Activated T-helper 17 cell treated with anti-CD3 and anti-CD28 coated beads, Interleukin-2, amount 50 U/mL, for 72 hours (primary cell): ENCODE results near the gene C19orf73. TPM values are rescaled to one million over a fixed set of nuclear protein-coding genes. Genes with fewer than 3 reads are reported as not detected.
"Not testable (repeated sequence)": the region's sequence is repeated elsewhere in the genome, so short reads cannot be mapped to it uniquely, and the experiment has no call there.

Experiments
- ATAC-seq: fragments of 150-1000 bp; cut with Tn5 transposase; replicated peaks from 2 replicates; pipeline ENCODE4 v1.10.0; 2021; ENCODE audit warnings: mild to moderate bottlenecking, moderate library complexity
- H3K27ac Mint-ChIP-seq: one replicate; pipeline ENCODE4 v1.8.0; 2022; ENCODE audit warnings: mixed read lengths
- H3K27me3 Mint-ChIP-seq: one replicate; pipeline ENCODE4 v1.8.0; 2022; ENCODE audit warnings: mixed read lengths
- H3K36me3 Mint-ChIP-seq: one replicate; pipeline ENCODE4 v1.8.0; 2022; ENCODE audit warnings: low read depth, mild to moderate bottlenecking, mixed read lengths
- H3K4me1 Mint-ChIP-seq: one replicate; pipeline ENCODE4 v1.8.0; 2022; ENCODE audit warnings: mixed read lengths
- H3K4me3 Mint-ChIP-seq: one replicate; pipeline ENCODE4 v1.8.0; 2022; ENCODE audit warnings: mild to moderate bottlenecking, mixed read lengths
- H3K9me3 Mint-ChIP-seq: one replicate; pipeline ENCODE4 v1.8.0; 2022; ENCODE audit warnings: mixed read lengths
- total RNA-seq, 2 donors: library from RNA; stranded (reverse); gene quantifications; one replicate each; pipeline ENCODE4 v1.2.3, GENCODE V29; 2022

Gene C19orf73
- total RNA-seq, 2 donors from 2014 or later: 0.50 to 1.3 TPM

DNA sequence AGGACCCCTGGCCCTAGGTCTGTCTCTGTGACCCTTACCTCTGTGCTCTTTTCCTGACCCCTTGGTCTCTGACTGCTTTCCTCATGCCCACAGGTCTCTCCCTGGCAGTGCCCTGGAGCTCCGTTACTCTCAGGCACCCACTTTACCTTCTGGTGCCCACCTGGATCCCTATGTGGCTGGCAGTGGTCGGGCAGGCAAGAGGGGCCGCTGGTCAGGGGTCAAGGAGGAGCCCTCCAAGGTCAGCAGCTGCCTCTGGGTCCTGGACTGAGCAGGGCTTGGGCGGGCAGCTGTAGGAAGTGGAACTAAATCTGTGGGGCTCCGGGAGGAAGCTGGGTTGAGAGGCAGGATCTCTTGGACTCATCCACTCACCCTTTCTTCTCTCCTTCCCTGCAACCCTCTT is 16.7 kb upstream of the C19orf73 start:
- H3K9me3 Mint-ChIP-seq: no peaks in the 10 kb centered on the region
- H3K4me1 Mint-ChIP-seq: no peaks in the 10 kb centered on the region
- ATAC-seq: no peak
- no peak overlapping the region for H3K4me3 Mint-ChIP-seq
- no peak overlapping the region for H3K27ac Mint-ChIP-seq
- no peaks in the 10 kb centered on the region for H3K27me3 Mint-ChIP-seq
- no peaks in the 10 kb centered on the region for H3K36me3 Mint-ChIP-seq

- H3K27me3 Mint-ChIP-seq: no peaks in the 10 kb centered on the region
- no peaks in the 10 kb centered on the region for H3K9me3 Mint-ChIP-seq
- H3K36me3 Mint-ChIP-seq: no peaks in the 10 kb centered on the region
- peak; percentile 81 for ATAC-seq
- peaks cover 3% of the 10 kb centered on the region for H3K4me1 Mint-ChIP-seq
- peak overlapping the region; percentile 64 for H3K4me3 Mint-ChIP-seq
- H3K27ac Mint-ChIP-seq: peak overlapping the region; percentile 38
Measured at GRCh38 chr19:49133621-49134454, 14.9 kb upstream of the C19orf73 start.

DNA sequence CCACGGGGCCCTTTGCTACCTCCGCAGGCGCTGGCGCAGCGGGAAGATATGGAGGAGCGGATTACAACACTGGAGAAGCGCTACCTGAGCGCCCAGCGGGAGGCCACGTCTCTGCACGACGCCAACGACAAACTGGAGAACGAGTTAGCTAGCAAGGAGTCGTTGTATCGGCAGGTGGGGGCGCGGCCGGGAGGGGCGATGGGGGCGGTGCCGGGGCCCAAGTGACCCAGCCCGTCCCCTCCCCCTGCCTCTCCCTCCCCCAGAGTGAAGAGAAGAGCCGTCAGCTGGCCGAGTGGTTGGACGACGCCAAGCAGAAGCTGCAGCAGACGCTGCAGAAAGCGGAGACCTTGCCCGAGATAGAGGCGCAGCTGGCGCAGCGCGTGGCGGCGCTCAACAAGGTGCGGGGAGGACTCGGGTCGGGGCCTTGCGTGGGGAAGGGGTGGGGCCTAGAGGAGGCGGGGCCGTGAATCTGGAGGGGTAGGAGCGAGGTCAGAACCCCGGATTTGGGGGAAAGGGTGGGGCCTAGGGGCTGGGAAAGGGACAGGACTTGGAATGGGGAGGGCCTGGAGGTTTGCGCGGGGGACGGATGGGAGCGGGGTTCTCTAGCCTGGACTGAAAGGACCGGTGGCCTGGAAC is 14.1 kb upstream of the C19orf73 start:
- H3K36me3 Mint-ChIP-seq: no peaks in the 10 kb centered on the region
- H3K27ac Mint-ChIP-seq: peak overlapping the region; percentile 38
- peak; percentile 28 for ATAC-seq
- H3K4me3 Mint-ChIP-seq: peak overlapping the region; percentile 64
- no peaks in the 10 kb centered on the region for H3K9me3 Mint-ChIP-seq
- no peaks in the 10 kb centered on the region for H3K27me3 Mint-ChIP-seq
- H3K4me1 Mint-ChIP-seq: peaks cover 7% of the 10 kb centered on the region

DNA sequence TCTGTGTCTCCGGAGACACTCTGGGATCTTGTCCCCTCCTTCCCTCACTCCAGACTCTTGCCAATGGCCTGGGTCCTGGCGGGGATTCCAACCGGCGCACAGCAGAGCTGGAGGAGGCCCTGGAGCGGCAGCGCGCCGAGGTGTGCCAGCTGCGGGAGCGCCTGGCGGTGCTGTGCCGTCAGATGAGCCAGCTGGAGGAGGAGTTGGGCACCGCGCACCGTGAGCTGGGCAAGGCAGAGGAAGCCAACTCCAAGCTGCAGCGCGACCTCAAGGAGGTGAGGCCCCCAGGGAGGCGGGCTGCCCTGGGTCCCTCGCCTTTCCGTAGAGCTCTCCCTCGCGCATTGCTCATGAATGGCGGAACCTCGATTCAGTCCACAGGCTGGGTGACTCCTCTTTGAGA is 11.4 kb upstream of the C19orf73 start:
- Mint-ChIP-seq H3K27ac (no peak overlapping the region), H3K9me3 (no peaks in the 10 kb centered on the region), H3K4me3 (no peak overlapping the region), H3K4me1 (peaks cover 7% of the 10 kb centered on the region), H3K36me3 (no peaks in the 10 kb centered on the region), H3K27me3 (no peaks in the 10 kb centered on the region)
- ATAC-seq: no peak

- Mint-ChIP-seq H3K36me3 (no peaks in the 10 kb centered on the region), H3K9me3 (no peaks in the 10 kb centered on the region), H3K27ac (no peak overlapping the region), H3K4me3 (peak overlapping the region; percentile 74), H3K27me3 (no peaks in the 10 kb centered on the region), H3K4me1 (peaks cover 7% of the 10 kb centered on the region)
- no peak for ATAC-seq
Measured at GRCh38 chr19:49129238-49129583, 10.3 kb upstream of the C19orf73 start.

DNA sequence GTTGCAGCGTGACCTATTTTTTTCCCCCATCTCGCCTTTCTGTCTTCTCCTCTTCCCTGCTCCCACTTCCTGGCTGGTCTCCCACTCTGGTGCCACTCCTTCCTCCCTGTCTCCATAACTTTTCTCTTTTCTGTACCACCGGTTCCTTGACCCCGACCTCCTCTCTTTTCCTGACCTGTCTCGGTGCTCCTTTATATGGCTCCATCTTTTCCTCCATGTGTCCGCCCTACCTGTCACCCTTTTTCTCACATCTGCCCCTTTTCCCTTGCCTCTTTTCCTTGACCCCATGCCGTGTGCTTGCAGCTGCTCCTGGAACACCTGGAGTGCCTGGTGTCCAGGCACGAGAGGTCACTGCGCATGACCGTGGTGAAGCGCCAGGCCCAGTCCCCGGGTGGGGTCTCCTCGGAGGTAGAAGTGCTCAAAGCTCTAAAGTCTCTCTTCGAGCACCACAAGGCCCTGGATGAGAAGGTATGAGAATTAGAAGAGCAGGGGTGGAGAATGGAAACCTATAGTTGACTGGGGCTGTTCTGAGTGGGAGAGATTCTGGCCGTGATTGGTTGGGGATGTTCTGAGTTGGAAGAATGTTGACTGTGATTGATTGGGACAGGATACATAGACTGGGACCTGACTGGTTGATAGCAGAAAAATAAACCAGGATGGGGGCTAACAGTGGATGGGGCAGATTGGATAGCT is 9.7 kb upstream of the C19orf73 start:
- ATAC-seq: no peak
- Mint-ChIP-seq H3K27ac (no peak overlapping the region), H3K36me3 (no peaks in the 10 kb centered on the region), H3K27me3 (no peaks in the 10 kb centered on the region), H3K4me3 (peak overlapping the region; percentile 74), H3K4me1 (peaks cover 7% of the 10 kb centered on the region), H3K9me3 (no peaks in the 10 kb centered on the region)

GRCh38 chr19:49127674-49128544 is 9.0 kb upstream of the C19orf73 start:
- H3K36me3 Mint-ChIP-seq: no peaks in the 10 kb centered on the region
- peaks cover 7% of the 10 kb centered on the region for H3K4me1 Mint-ChIP-seq
- H3K27ac Mint-ChIP-seq: no peak overlapping the region
- H3K9me3 Mint-ChIP-seq: no peaks in the 10 kb centered on the region
- H3K4me3 Mint-ChIP-seq: peak overlapping the region; percentile 74
- ATAC-seq: peak; percentile 95
- no peaks in the 10 kb centered on the region for H3K27me3 Mint-ChIP-seq

- H3K36me3 Mint-ChIP-seq, H3K27me3 Mint-ChIP-seq, H3K27ac Mint-ChIP-seq, H3K9me3 Mint-ChIP-seq, ATAC-seq, H3K4me1 Mint-ChIP-seq: not testable (repeated sequence)
- H3K4me3 Mint-ChIP-seq: peak overlapping the region; percentile 74
Measured at GRCh38 chr19:49127225-49127624, 8.3 kb upstream of the C19orf73 start.

- H3K27ac Mint-ChIP-seq: no peak overlapping the region
- H3K27me3 Mint-ChIP-seq: no peaks in the 10 kb centered on the region
- no peak for ATAC-seq
- no peaks in the 10 kb centered on the region for H3K9me3 Mint-ChIP-seq
- H3K36me3 Mint-ChIP-seq: no peaks in the 10 kb centered on the region
- peak overlapping the region; percentile 25 for H3K4me3 Mint-ChIP-seq
- peaks cover 7% of the 10 kb centered on the region for H3K4me1 Mint-ChIP-seq
Measured at GRCh38 chr19:49126575-49126974, 7.6 kb upstream of the C19orf73 start.

DNA sequence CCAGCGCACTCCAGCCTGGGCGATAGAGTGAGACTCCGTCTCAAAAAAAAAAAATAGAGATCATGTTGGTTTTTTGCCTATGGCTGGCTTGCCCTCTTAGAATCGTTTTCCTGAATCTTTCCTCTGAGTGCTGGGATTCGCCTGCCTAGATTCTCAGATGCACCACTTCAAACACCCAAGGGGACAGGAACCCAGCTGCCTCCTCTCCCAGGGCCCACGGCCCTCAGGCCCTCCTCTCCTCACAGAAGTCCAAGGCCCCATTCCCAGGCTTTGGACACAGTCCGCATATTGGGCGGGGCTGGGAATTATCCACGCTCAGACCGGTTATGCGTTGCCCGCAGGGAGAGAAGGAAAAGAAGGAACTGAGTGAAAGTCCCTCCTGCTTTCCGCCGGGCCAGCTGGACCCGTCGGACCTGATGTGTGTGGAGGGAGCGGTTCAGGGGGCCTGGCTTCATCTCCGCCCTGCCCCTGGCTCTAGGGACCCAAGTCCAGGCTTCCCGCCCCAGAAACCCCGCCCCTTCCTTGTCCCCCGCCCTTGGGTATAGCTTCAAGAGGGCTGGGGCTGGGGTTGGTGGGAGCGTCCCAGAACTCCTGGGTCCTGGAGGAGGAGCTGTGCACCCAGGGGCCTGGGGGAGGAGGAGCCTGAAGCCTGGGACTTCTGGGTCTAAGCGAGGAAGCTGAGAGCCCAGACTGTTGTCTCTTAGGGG is 6.2 kb upstream of the C19orf73 start:
- H3K4me3 Mint-ChIP-seq: no peak overlapping the region
- H3K27ac Mint-ChIP-seq: no peak overlapping the region
- peaks cover 5% of the 10 kb centered on the region for H3K27me3 Mint-ChIP-seq
- no peaks in the 10 kb centered on the region for H3K36me3 Mint-ChIP-seq
- no peak for ATAC-seq
- no peaks in the 10 kb centered on the region for H3K9me3 Mint-ChIP-seq
- peaks cover 15% of the 10 kb centered on the region for H3K4me1 Mint-ChIP-seq

- H3K4me1 Mint-ChIP-seq: peaks cover 10% of the 10 kb centered on the region
- H3K27ac Mint-ChIP-seq, ATAC-seq, H3K4me3 Mint-ChIP-seq, H3K27me3 Mint-ChIP-seq, H3K36me3 Mint-ChIP-seq, H3K9me3 Mint-ChIP-seq: not testable (repeated sequence)
Measured at GRCh38 chr19:49123285-49123684, 4.3 kb upstream of the C19orf73 start.

GRCh38 chr19:49121841-49122240 is 2.9 kb upstream of the C19orf73 start:
- H3K4me3 Mint-ChIP-seq, H3K9me3 Mint-ChIP-seq, ATAC-seq, H3K27ac Mint-ChIP-seq, H3K27me3 Mint-ChIP-seq, H3K36me3 Mint-ChIP-seq: not testable (repeated sequence)
- peaks cover 16% of the 10 kb centered on the region for H3K4me1 Mint-ChIP-seq

DNA sequence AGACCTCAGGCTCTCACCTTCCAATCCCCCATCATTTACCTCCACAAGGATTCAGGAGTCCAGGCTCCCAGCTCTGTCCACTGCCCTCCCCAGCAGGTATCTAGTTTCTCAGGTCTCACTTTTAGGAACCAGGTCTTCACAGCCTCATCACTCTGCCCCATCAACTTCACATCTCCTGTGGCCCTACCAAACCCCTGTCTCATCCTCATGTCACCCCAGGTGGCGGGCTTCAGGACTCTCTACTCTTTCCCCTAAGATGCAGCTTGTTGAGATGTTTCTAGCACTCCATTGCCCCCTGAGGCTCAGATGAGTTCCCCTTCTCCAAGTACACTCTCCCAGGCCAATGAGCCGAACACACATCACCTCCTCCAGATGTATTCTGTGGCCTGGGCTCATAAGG is 1.9 kb upstream of the C19orf73 start:
- Mint-ChIP-seq H3K27ac (no peak overlapping the region), H3K9me3 (no peaks in the 10 kb centered on the region), H3K4me1 (peaks cover 16% of the 10 kb centered on the region), H3K27me3 (peaks cover 5% of the 10 kb centered on the region), H3K36me3 (no peaks in the 10 kb centered on the region), H3K4me3 (peak overlapping the region; percentile 87)
- ATAC-seq: no peak

- no peaks in the 10 kb centered on the region for H3K9me3 Mint-ChIP-seq
- ATAC-seq: no peak
- H3K4me3 Mint-ChIP-seq: peak overlapping the region; percentile 87
Measured at GRCh38 chr19:49120325-49120683, 1.4 kb upstream of the C19orf73 start.

More at GRCh38 chr19:49120325-49120683, 1.4 kb upstream of the C19orf73 start:
- Mint-ChIP-seq H3K27ac (no peak overlapping the region), H3K4me1 (peaks cover 16% of the 10 kb centered on the region), H3K27me3 (peaks cover 5% of the 10 kb centered on the region), H3K36me3 (no peaks in the 10 kb centered on the region)
